OCI-LY7 (cell line): ENCODE results near the gene MAPKAPK3.

ENCODE experiments used
- CTCF ChIP-seq: fragments of 200-600 bp; sonication (generic); conservative IDR thresholded peaks from 2 replicates; pipeline ENCODE4 v1.5.1; 2014; ENCODE audit warnings: mild to moderate bottlenecking, antibody characterized with exemption, low read length, moderate library complexity, mixed read lengths
- EZH2phosphoT487 ChIP-seq: fragments of 200-600 bp; sonication (generic); IDR thresholded peaks from 2 replicates; pipeline ENCODE4 v1.6.1; 2018; ENCODE audit warnings: low read depth, borderline replicate concordance, mild to moderate bottlenecking, mixed run types, antibody characterized with exemption, low read length, moderate library complexity, mixed read lengths

DNA sequence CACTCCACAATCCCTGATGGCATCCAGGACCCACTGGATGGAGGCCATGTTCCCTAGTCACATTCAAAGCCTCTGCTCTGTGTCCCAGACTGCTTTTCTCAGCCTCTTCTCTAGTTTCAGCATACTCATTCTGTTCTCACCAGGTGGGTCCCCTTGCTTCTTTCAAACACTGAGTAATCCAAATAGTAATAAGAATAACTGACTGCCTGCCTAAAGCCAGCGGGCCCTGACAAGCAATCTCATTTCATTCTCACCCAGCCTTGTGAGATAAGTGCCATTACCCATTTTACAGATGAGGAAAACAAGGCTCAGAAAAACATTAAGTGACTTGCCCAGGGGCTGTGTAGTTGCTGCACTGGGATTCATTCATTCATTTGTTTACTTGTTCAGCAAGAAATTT is 25.4 kb downstream of the MAPKAPK3 start:
- no peak for TF ChIP-seq CTCF
- TF ChIP-seq EZH2phosphoT487 = no peak
